CD1c-positive myeloid dendritic cell (primary cell): ENCODE measurements around the gene DGCR6.
"Not testable (repeated sequence)": the region's sequence is repeated elsewhere in the genome, so short reads cannot be mapped to it uniquely, and the experiment has no call there.

ENCODE experiments used
- DNase-seq: peaks from one replicate; pipeline ENCODE4 v3.0.0-alpha.2; 2016; ENCODE audit errors: extremely low spot score

Gene DGCR6

GRCh38 chr22:18905540-18906409 lies at the start of gene DGCR6:
DGCR6 (plus strand) TSS chr22:18906320; CDS start chr22:18906375, 55 bp downstream.
- no peak for DNase-seq

DNA sequence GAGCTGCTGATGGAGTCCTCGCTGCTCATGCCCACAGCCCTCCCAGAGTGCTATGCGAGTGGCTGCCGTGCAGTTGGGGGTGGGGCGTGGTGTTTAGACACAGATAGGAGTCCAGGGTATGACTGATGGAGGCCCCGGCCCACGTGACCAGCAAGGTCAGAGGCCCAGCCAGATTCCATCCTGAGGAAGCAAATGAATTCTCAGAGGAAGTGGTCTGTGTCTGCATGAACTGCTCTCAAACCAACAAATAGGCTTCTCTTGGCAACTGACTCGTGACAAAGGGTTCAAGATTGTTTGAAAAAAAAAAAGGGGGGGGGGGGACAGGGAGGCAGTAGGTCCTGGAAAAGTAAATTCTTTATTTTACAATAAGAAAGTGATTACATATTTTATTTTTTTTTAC lies 46.8 kb upstream of the DGCR6 start:
- DNase-seq, result not testable (repeated sequence)

GRCh38 chr22:18881260-18881659 lies 24.9 kb upstream of the DGCR6 start:
- peak; percentile 0 for DNase-seq

- not testable (repeated sequence) for DNase-seq
Measured at GRCh38 chr22:18884465-18884864, 21.7 kb upstream of the DGCR6 start.

DNA sequence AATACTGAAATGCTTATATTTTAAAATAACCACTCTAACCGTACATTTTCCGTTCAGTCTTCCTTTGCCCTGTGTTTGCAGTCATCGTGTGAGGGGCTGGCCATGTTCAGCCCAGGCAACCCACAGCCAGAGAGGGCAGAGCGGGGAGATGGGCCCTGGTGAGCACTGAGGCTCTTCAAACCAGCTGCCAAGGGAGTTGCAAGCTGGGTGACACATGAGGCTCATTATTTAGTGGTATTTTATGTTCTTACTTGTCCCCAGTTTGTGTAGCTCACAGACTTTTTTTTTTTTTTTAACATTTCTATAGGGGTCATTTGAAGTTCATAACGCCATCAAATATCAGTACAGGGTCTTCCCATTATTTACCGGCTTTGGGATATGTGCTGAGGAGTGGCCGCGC lies 18.0 kb upstream of the DGCR6 start:
- no peak for DNase-seq

GRCh38 chr22:18890510-18891192 lies 15.5 kb upstream of the DGCR6 start:
- DNase-seq, result not testable (repeated sequence)

DNA sequence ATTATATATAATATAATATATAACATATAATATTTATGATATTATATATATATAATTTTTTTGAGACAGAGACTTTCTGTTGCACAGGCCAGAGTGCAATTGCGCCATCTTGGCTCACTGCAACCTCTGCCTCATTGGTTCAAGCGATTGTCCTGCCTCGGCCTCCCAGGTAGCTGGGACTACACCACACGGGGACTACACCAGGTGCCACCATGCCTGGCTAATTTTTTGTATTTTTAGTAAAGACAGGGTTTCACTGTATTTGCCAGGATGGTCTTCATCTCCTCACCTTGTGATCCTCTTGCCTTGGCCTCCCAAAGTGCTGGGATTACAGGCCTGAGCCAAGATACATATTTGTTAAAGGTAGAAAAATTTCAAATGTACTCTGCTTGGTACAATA lies 12.3 kb upstream of the DGCR6 start:
- DNase-seq, result not testable (repeated sequence)

DNA sequence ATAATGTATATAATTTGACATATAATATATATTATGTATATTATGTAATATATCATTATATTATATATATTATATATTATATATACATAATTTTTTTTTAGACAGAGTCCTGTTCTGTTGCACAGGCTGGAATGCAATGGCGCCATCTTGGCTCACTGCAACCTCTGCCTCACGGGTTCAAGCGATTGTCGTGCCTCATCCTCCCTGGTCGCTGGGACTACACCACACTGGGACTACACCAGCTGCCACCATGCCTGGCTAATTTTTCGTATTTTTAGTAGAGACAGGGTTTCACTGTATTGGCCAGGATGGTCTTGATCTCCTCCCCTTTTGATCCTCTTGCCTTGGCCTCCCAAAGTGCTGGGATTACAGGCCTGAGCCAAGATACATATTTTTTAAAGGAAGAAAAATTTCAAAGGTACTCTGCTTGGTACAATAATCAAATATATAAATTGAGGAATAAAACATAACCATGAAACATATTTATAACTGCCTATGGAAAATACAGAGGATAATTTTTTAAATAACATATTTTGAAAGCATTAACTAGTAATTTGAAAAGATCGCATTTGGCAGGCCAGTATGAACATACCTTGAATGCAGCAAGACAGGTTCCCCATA lies 10.0 kb upstream of the DGCR6 start:
- DNase-seq, result not testable (repeated sequence)

DNA sequence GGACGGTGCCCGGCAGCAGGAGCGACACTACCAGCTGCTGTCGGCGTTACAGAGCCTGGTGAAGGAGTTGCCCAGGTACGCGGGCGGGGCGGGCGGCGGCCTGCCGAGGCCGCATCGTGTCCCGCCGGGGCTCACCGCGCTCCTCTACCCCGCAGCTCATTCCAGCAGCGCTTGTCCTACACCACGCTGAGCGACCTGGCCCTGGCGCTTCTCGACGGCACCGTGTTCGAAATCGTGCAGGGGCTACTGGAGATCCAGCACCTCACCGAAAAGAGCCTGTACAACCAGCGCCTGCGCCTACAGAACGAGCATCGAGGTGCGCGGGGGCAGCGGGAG lies 258 bp downstream of the DGCR6 start:
- not testable (repeated sequence) for DNase-seq

DNA sequence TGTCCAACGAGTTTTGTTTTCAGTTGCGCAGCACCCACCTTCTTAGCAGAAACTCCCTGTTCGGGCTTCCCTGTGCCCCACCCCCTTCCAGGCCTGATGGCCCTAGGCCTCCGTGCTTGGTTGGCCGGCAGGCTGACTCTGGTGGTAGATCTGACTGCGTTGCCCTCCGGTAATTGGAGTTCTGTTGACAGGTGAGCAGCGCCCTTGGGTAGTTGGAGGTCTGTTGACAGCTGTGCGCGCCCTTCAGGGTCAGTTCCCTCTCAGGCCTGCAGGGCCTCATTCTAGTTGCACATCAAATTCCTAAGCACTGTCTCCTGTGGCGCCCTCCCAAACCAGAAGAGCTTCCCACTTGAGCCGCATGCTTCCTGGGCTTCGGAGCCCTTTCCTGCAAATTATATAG lies 776 bp downstream of the DGCR6 start:
- DNase-seq, result no peak

GRCh38 chr22:18909556-18909955 lies 3.4 kb downstream of the DGCR6 start:
- no peak for DNase-seq

- not testable (repeated sequence) for DNase-seq
Measured at GRCh38 chr22:18911535-18911934, 5.4 kb downstream of the DGCR6 start.

DNA sequence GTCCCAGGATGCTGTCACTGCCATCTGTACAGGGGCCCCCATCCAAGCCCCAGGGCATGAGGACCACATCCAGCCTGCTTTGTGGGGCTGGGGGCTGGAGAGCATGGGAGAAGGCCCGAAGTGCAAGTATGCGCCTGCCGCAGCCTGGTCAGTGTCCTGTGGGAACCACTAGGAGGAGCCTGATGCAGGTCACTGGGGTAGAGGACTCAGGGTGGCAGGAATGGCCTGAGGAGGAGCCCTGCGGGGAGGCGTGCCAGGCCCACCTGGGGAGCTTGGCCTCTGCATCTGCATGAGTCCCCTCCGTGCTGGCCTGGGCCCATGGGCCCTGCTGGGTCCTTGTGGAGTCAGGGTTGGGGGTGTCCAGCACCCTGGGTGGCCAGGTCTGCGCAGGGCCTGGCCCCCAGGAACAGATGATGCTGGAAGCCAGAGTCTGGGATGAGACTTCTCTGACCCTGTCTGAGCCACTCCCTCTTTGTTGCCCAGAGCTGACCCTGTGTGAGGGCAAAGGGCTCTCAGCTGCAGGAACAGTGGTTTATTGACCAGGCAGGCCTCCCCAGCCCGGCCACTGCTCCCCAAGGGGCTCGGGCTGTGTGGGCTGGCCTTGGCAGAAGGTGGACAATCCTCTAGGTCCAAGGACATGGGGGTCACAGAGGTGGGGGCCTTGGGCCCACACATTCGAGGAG lies 6.3 kb downstream of the DGCR6 start:
- not testable (repeated sequence) for DNase-seq

DNA sequence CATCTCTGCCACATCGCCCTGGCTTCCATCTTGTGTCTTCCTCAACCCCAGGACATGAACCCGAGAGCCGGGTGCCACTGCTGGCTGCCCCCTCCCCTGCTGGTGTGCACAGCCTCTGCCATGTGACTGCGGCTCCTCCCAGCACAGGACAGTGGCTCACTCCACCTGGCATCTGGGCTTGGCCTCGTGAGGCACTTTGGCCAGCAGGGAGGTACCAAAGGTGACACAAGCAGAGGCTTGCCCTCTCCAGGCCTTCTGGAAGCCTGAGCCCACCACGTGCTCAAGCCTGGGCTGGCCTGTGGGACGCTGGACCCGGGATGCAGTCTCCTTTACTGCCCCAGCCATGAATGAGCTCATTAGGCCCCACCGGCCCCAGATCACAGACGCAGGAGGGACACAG lies 8.4 kb downstream of the DGCR6 start:
- not testable (repeated sequence) for DNase-seq

- DNase-seq, result not testable (repeated sequence)
Measured at GRCh38 chr22:18915550-18915949, 9.4 kb downstream of the DGCR6 start.

GRCh38 chr22:18917818-18918217 lies 11.7 kb downstream of the DGCR6 start:
- DNase-seq, result not testable (repeated sequence)

GRCh38 chr22:18920257-18920902 lies 14.3 kb downstream of the DGCR6 start:
- DNase-seq, result not testable (repeated sequence)

DNA sequence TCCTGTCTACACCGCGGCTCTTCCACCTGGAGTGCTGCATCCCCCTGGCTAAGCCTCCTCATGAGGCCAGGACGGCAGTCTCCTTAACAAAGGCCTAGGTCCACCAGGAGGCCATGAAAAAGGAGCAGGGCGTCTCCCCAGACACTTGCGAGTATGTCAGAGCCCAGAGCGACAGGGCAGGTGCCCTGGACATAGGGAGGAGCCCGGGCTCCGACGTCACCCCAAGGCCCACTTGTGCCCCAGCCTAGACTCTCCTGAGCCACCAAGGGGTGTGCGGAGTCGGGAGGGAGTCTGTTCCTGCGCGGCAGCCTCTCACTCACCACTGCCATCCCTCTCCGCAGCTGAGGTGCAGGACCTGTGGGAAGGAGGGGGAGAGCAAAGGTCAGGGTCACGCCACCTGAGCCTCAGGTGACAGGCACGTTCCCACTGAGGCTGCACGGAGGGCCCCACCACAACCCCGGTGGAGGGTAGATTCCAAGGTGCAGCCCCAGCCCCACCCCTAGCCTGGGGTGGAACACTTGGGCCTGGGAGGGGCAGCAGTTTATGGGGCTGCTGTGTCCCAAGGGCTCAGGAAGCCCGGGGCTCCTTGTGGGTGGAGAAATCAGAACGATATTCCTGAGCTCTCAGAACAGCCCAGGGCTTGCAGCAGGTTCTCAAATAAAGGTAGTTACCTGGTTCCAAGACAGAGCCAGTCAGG lies 19.4 kb downstream of the DGCR6 start:
- DNase-seq, result no peak

- DNase-seq, result no peak
Measured at GRCh38 chr22:18927020-18927419, 20.9 kb downstream of the DGCR6 start.

- no peak for DNase-seq
Measured at GRCh38 chr22:18927573-18927972, 21.5 kb downstream of the DGCR6 start.

- DNase-seq, result no peak
Measured at GRCh38 chr22:18929459-18929858, 23.3 kb downstream of the DGCR6 start.
